T-cell (primary cell): Measurements from ENCODE around the gene FCRLA. TPM values are rescaled to one million over a fixed set of nuclear protein-coding genes. Genes with fewer than 3 reads are reported as not detected.

Source experiments
- ATAC-seq, 4 experiments: fragments of 200-7000 bp in 3 of 4; fragments of 150-1000 bp in 1 of 4; cut with Tn5 transposase; replicated peaks in 1 of 4; 1 replicate in 3 of 4; 2 replicates in 1 of 4; pipeline ENCODE4 v1.10.0; 2021; ENCODE audit warnings: moderate library complexity in 3 of 4, mild to moderate bottlenecking in 2 of 4, moderate number of reproducible peaks in 1 of 4
- CTCF ChIA-PET, 2 donors: fragments of 300-600 bp; sonication (Branson Sonifier 250); formaldehyde crosslinking; loops; one replicate each; lab custom pipeline; 2022; ENCODE audit warnings: antibody characterized with exemption in 2 of 2; lab: Charles Lee
- POLR2A ChIA-PET, 2 donors: fragments of 300-600 bp; sonication (Branson Sonifier 250); formaldehyde crosslinking; loops; one replicate each; lab custom pipeline; 2022; ENCODE audit warnings: antibody characterized with exemption in 2 of 2; lab: Charles Lee
- DNase-seq, 35 experiments: peaks; one replicate each; pipeline versions ENCODE4 v3.0.0 to v3.0.0-alpha.2; 2013 to 2023
- H3K27ac ChIP-seq: one replicate; pipeline ENCODE4 v1.5.1; 2013; ENCODE audit warnings: low read length
- H3K27me3 ChIP-seq, 2 experiments: replicated peaks in 1 of 2; 1 replicate in 1 of 2; 2 replicates in 1 of 2; pipeline versions ENCODE4 v1.6.1 to v1.7.0; 2013; ENCODE audit warnings: low read length in 1 of 2, mixed read lengths in 1 of 2; ENCODE audit not compliant: control insufficient read depth in 2 of 2, insufficient read depth in 2 of 2; ENCODE audit errors: extremely low read depth in 1 of 2
- H3K36me3 ChIP-seq, 2 donors: 1 replicate in 1 of 2; 2 replicates in 1 of 2; pipeline versions ENCODE4 v1.6.1 to v1.7.0; 2013; ENCODE audit warnings: low read length in 1 of 2; ENCODE audit not compliant: control insufficient read depth in 2 of 2, insufficient read depth in 1 of 2; ENCODE audit errors: extremely low read depth in 1 of 2
- H3K4me1 ChIP-seq, 2 experiments: 1 replicate in 1 of 2; 2 replicates in 1 of 2; pipeline versions ENCODE4 v1.6.1 to v1.7.0; 2013; ENCODE audit warnings: low read length in 2 of 2, mixed read lengths in 1 of 2; ENCODE audit not compliant: insufficient read depth in 2 of 2, control insufficient read depth in 1 of 2; ENCODE audit errors: extremely low read depth in 1 of 2
- H3K4me3 ChIP-seq, 2 donors: 1 replicate in 1 of 2; 2 replicates in 1 of 2; pipeline versions ENCODE4 v1.5.1 to v1.7.0; 2013; ENCODE audit warnings: mild to moderate bottlenecking in 2 of 2, low read length in 1 of 2, moderate library complexity in 1 of 2; ENCODE audit not compliant: control insufficient read depth in 1 of 2; ENCODE audit errors: extremely low read depth in 1 of 2
- H3K9me3 ChIP-seq: 2 replicates; pipeline ENCODE4 v1.7.0; 2013
- H3K27ac Mint-ChIP-seq, 2 donors: one replicate each; pipeline ENCODE4 v1.8.0; 2020 to 2021; ENCODE audit warnings: mild to moderate bottlenecking in 2 of 2, mixed read lengths in 2 of 2
- H3K27me3 Mint-ChIP-seq, 2 donors: one replicate each; pipeline ENCODE4 v1.8.0; 2021 to 2022; ENCODE audit warnings: mixed read lengths in 2 of 2
- H3K36me3 Mint-ChIP-seq: one replicate; pipeline ENCODE4 v1.8.0; 2021; ENCODE audit warnings: mixed read lengths
- H3K4me1 Mint-ChIP-seq, 3 donors: one replicate each; pipeline ENCODE4 v1.8.0; 2020 to 2022; ENCODE audit warnings: mixed read lengths in 3 of 3, mild to moderate bottlenecking in 1 of 3
- H3K4me3 Mint-ChIP-seq, 3 donors: one replicate each; pipeline ENCODE4 v1.8.0; 2020 to 2022; ENCODE audit warnings: mild to moderate bottlenecking in 3 of 3, mixed read lengths in 3 of 3, moderate library complexity in 3 of 3
- H3K9me3 Mint-ChIP-seq, 3 donors: one replicate each; pipeline ENCODE4 v1.8.0; 2020 to 2022; ENCODE audit warnings: mixed read lengths in 3 of 3
- WGBS: methylation state at CpG from one replicate; pipeline ENCODE4 v1.1.5; 2013; ENCODE audit warnings: missing lambda C conversion rate; ENCODE audit not compliant: insufficient coverage; 5-methylcytosine and 5-hydroxymethylcytosine counted together
- total RNA-seq, 35 experiments: library from RNA in 6 of 35; stranded (reverse) in 6 of 35; fragments of 120-200 nt in 1 of 35; gene quantifications; one replicate each; pipeline versions ENCODE4 v1.2.1 to v1.2.4 and lab custom pipeline; 2013 to 2026

Gene FCRLA
- total RNA-seq, 5 donors from 2014 or later (not counting 1 experiment from before 2014, with no cell fraction given) = 0.68 to 6.5 (median 2.7) TPM

GRCh38 chr1:161718559-161719324, 11.7 kb downstream of the FCRLA start:
- ChIA-PET POLR2A (no interaction called here), CTCF (no interaction called here)
- Mint-ChIP-seq H3K4me3 (peak overlapping the region in 1 of 3 donors; percentile 1), H3K36me3 (no peaks in the 10 kb centered on the region), H3K27ac (peak overlapping the region in 1 of 2 donors; percentile 79), H3K4me1 (peaks cover 7 to 8% (median 7%) of the 10 kb centered on the region in 3 donors), H3K9me3 (no peaks in the 10 kb centered on the region), H3K27me3 (peaks cover 0 to 6% of the 10 kb centered on the region in 2 donors)
- ATAC-seq = no peak
- H3K4me3 ChIP-seq = no peak overlapping the region
- 44% methylated on average over 3 of the region's 8 CpGs for WGBS
- H3K27ac ChIP-seq = no peak overlapping the region
- H3K36me3 ChIP-seq = no peaks in the 10 kb centered on the region
- H3K4me1 ChIP-seq = no peaks in the 10 kb centered on the region
- no peak for DNase-seq
- H3K27me3 ChIP-seq = peaks cover 4% of the 10 kb centered on the region in 2 experiments
- no peaks in the 10 kb centered on the region for H3K9me3 ChIP-seq

- no peak overlapping the region for H3K4me3 Mint-ChIP-seq
- ATAC-seq (no peak), DNase-seq (no peak)
- H3K27me3 Mint-ChIP-seq = peaks cover 0 to 6% of the 10 kb centered on the region in 2 donors
- POLR2A ChIA-PET = no interaction called here
- peaks cover 7 to 8% (median 7%) of the 10 kb centered on the region in 3 donors for H3K4me1 Mint-ChIP-seq
- H3K4me1 ChIP-seq = no peaks in the 10 kb centered on the region
- H3K27ac ChIP-seq = no peak overlapping the region
- CTCF ChIA-PET = no interaction called here
- H3K9me3 Mint-ChIP-seq = no peaks in the 10 kb centered on the region
- no peaks in the 10 kb centered on the region for H3K9me3 ChIP-seq
- H3K27me3 ChIP-seq = peaks cover 4% of the 10 kb centered on the region in 2 experiments
- H3K27ac Mint-ChIP-seq = no peak overlapping the region
- H3K36me3 ChIP-seq = no peaks in the 10 kb centered on the region
- no CpG with 5 or more reads among the region's 1 CpG for WGBS
- no peaks in the 10 kb centered on the region for H3K36me3 Mint-ChIP-seq
- H3K4me3 ChIP-seq = no peak overlapping the region
These were observed 12.2 kb downstream of the FCRLA start for GRCh38 chr1:161719325-161719611.

GRCh38 chr1:161720422-161720821, 13.4 kb downstream of the FCRLA start:
- Histone ChIP-seq H3K9me3 (no peaks in the 10 kb centered on the region), H3K36me3 (no peaks in the 10 kb centered on the region), H3K27me3 (peaks cover 4% of the 10 kb centered on the region in 2 experiments), H3K4me3 (no peak overlapping the region), H3K27ac (no peak overlapping the region), H3K4me1 (peaks cover 0 to 4% of the 10 kb centered on the region in 2 experiments)
- WGBS = no CpG with 5 or more reads among the region's 1 CpG
- Mint-ChIP-seq H3K4me3 (no peak overlapping the region), H3K4me1 (peaks cover 7 to 14% (median 11%) of the 10 kb centered on the region in 3 donors), H3K27me3 (peaks cover 0 to 4% of the 10 kb centered on the region in 2 donors), H3K27ac (no peak overlapping the region), H3K9me3 (no peaks in the 10 kb centered on the region), H3K36me3 (no peaks in the 10 kb centered on the region)
- ChIA-PET CTCF (no interaction called here), POLR2A (no interaction called here)
- no peak for DNase-seq
- no peak for ATAC-seq

GRCh38 chr1:161720956-161721737, 14.1 kb downstream of the FCRLA start, which contains the start of gene FCRLB:
FCRLB (plus strand) TSS chr1:161721544; CDS start chr1:161722673, 1,129 bp downstream.
- no peaks in the 10 kb centered on the region for H3K9me3 Mint-ChIP-seq
- CTCF ChIA-PET = no interaction called here

GRCh38 chr1:161721738-161722343, 14.8 kb downstream of the FCRLA start:
- Histone ChIP-seq H3K27me3 (peaks cover 4 to 11% of the 10 kb centered on the region in 2 experiments), H3K27ac (no peak overlapping the region), H3K4me1 (peaks cover 2 to 15% of the 10 kb centered on the region in 2 experiments), H3K4me3 (no peak overlapping the region), H3K9me3 (no peaks in the 10 kb centered on the region), H3K36me3 (no peaks in the 10 kb centered on the region)
- Mint-ChIP-seq H3K9me3 (no peaks in the 10 kb centered on the region), H3K4me1 (peaks cover 11 to 21% (median 19%) of the 10 kb centered on the region in 3 donors), H3K4me3 (no peak overlapping the region), H3K36me3 (no peaks in the 10 kb centered on the region), H3K27me3 (peaks cover 0 to 3% of the 10 kb centered on the region in 2 donors), H3K27ac (no peak overlapping the region)
- ATAC-seq (no peak), DNase-seq (peak in 1 of 35 experiments; percentile 11)
- WGBS = 73% methylated on average over 8 of the region's 8 CpGs
- CTCF ChIA-PET = no interaction called here
- POLR2A ChIA-PET = no interaction called here

More at GRCh38 chr1:161720956-161721737, 14.1 kb downstream of the FCRLA start, which contains the start of gene FCRLB:
- Mint-ChIP-seq H3K36me3 (no peaks in the 10 kb centered on the region), H3K4me3 (no peak within 1 kb of the TSS), H3K27ac (no peak within 1 kb of the TSS), H3K27me3 (peaks cover 0 to 3% of the 10 kb centered on the region in 2 donors), H3K4me1 (peaks cover 11 to 21% (median 18%) of the 10 kb centered on the region in 3 donors)
- no peaks in the 10 kb centered on the region for H3K9me3 ChIP-seq
- DNase-seq = no peak
- peaks cover 0 to 12% of the 10 kb centered on the region in 2 experiments for H3K4me1 ChIP-seq
- peaks cover 4 to 10% of the 10 kb centered on the region in 2 experiments for H3K27me3 ChIP-seq
- no peaks in the 10 kb centered on the region for H3K36me3 ChIP-seq
- 88% methylated on average over 1 of the region's 4 CpGs for WGBS
- POLR2A ChIA-PET = no interaction called here
- no peak within 1 kb of the TSS for H3K4me3 ChIP-seq
- no peak within 1 kb of the TSS for H3K27ac ChIP-seq
- ATAC-seq = no peak

- Histone ChIP-seq H3K36me3 (no peaks in the 10 kb centered on the region), H3K9me3 (no peaks in the 10 kb centered on the region), H3K27ac (no peak overlapping the region), H3K4me1 (peaks cover 2 to 18% of the 10 kb centered on the region in 2 experiments), H3K4me3 (no peak overlapping the region), H3K27me3 (peaks cover 4 to 11% of the 10 kb centered on the region in 2 experiments)
- H3K27me3 Mint-ChIP-seq = peaks cover 0 to 3% of the 10 kb centered on the region in 2 donors
- POLR2A ChIA-PET = no interaction called here
- no peak for DNase-seq
- no peaks in the 10 kb centered on the region for H3K9me3 Mint-ChIP-seq
- CTCF ChIA-PET = no interaction called here
- 80% methylated on average over 1 of the region's 1 CpG for WGBS
- H3K27ac Mint-ChIP-seq = no peak overlapping the region
- ATAC-seq = no peak
- H3K4me3 Mint-ChIP-seq = no peak overlapping the region
- H3K36me3 Mint-ChIP-seq = no peaks in the 10 kb centered on the region
- H3K4me1 Mint-ChIP-seq = peaks cover 12 to 21% (median 21%) of the 10 kb centered on the region in 3 donors
These were observed 15.4 kb downstream of the FCRLA start for GRCh38 chr1:161722406-161722805.
